Cardiac septum (tissue), 1 donor: ENCODE results near the gene ISM1. TPM values are rescaled to one million over a fixed set of nuclear protein-coding genes. Genes with fewer than 3 reads are reported as not detected.

ENCODE experiments used
- DNase-seq: peaks from one replicate; pipeline ENCODE4 v3.0.0-alpha.2; 2020; ENCODE audit warnings: low spot score
- intact Hi-C: fragments of 100-400 bp; cut with DNase I; formaldehyde crosslinking; loops from one replicate; pipeline ENCODE4 v1.14.0; 2022
- total RNA-seq: library from RNA; stranded (reverse); fragmentation: NEBNext Ultra II Directional; extraction: Animal tissue kit (Norgen Biotek cat#: 25700); gene quantifications from one replicate; pipeline ENCODE4 v1.2.1, GENCODE V29; 2021
- donor health status: DM: no; HTN: no; CAD: no.

Gene ISM1
- total RNA-seq, 1 donor from 2014 or later, result 1.0 TPM

GRCh38 chr20:13297147-13297899 is 76.2 kb downstream of the ISM1 start:
- DNase-seq, result no peak
- intact Hi-C loops, result no loop called here

GRCh38 chr20:13298692-13299373 is 77.8 kb downstream of the ISM1 start:
- DNase-seq, result no peak
- intact Hi-C loops, result no loop called here

DNA sequence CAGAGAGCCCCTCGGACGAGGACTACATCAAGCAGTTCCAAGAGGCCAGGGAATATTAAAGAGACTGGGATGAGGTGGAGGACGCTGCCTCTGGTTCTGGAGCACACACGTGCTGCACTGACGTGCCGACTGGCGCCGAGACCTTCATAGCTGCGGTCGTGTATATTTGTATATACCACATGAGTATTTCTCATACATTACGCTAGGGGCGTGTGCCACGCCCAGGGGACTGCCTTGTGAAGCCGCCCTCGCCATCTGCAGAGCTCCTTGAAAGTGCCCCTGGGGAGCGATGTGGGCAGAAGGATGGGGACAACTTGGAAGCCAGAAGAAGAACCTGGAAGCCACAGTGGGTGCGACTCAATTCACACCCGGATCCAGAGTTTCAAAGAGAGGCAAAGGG is 78.3 kb downstream of the ISM1 start:
- intact Hi-C loops, result no loop called here
- DNase-seq, result no peak

GRCh38 chr20:13301596-13301995 is 80.5 kb downstream of the ISM1 start:
- DNase-seq, result no peak
- intact Hi-C loops, result no loop called here

- intact Hi-C loops, result no loop called here
These were observed 81.8 kb downstream of the ISM1 start for GRCh38 chr20:13302647-13303450.

GRCh38 chr20:13305284-13305683 is 84.2 kb downstream of the ISM1 start:
- intact Hi-C loops, result no loop called here
- DNase-seq, result no peak

More at GRCh38 chr20:13302647-13303450, 81.8 kb downstream of the ISM1 start:
- DNase-seq, result no peak

GRCh38 chr20:13307562-13308163 is 86.6 kb downstream of the ISM1 start:
- DNase-seq, result no peak
- intact Hi-C loops, result no loop called here

GRCh38 chr20:13312300-13312699 is 91.2 kb downstream of the ISM1 start:
- intact Hi-C loops, result no loop called here
- DNase-seq, result no peak

DNA sequence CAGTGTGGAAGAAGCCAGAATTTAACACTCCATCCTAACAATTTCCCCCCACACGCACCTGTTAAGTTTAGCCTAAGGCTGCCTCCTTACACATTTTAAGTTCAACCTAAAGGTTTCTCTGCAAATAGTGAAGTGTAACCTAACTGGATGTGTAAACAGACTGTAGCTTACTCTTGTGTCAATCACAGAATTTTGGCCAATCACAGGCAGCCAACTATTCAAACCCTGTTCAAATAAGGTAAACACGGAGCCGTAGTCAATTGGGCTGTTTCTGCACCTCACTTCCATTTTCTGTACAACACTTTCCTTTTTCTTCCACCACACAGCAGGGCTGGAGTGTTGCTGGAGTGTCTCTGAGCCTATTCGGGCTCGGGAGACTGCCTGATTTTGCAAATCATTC is 92.1 kb downstream of the ISM1 start:
- no peak for DNase-seq
- intact Hi-C loops, result no loop called here

- intact Hi-C loops, result no loop called here
These were observed 96.4 kb downstream of the ISM1 start for GRCh38 chr20:13317439-13317838.

GRCh38 chr20:13318871-13319521 is 97.9 kb downstream of the ISM1 start:
- intact Hi-C loops, result no loop called here

More at GRCh38 chr20:13317439-13317838, 96.4 kb downstream of the ISM1 start:
- DNase-seq, result no peak

DNA sequence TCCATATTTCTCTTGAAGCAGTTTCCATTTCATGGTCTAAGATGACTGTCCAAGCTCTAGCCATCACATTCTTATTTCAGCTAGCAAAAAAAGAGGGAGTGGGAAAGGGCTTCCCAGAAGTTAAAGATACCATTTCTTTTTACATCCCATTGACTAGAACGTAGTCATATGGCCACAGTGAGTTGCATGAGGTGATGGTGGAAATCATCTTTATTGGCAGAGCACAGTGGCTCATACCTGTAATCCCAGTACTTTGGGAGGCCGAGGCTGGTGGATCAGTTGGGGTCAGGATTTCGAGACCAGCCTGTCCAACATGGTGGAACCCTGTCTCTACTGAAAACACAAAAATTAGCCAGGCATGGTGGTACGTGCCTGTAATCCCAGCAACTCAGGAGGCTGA is 99.6 kb downstream of the ISM1 start:
- DNase-seq, result no peak

More at GRCh38 chr20:13318871-13319521, 97.9 kb downstream of the ISM1 start:
- DNase-seq, result no peak

GRCh38 chr20:13321416-13321815 is 100.3 kb downstream of the ISM1 start:
- no peak for DNase-seq
- intact Hi-C loops, result loop anchor here (5.0 kb wide), 1 partner anchor 49 kb away; no protein-coding TSS in a partner anchor

More for the DNA sequence above, 99.6 kb downstream of the ISM1 start:
- intact Hi-C loops, result loop anchor here (5.0 kb wide), 1 partner anchor 48 kb away; no protein-coding TSS in a partner anchor

- intact Hi-C loops, result loop anchor here (5.0 kb wide), 1 partner anchor 50 kb away; no protein-coding TSS in a partner anchor
- DNase-seq, result no peak
These were observed 101.1 kb downstream of the ISM1 start for GRCh38 chr20:13322198-13322597.

DNA sequence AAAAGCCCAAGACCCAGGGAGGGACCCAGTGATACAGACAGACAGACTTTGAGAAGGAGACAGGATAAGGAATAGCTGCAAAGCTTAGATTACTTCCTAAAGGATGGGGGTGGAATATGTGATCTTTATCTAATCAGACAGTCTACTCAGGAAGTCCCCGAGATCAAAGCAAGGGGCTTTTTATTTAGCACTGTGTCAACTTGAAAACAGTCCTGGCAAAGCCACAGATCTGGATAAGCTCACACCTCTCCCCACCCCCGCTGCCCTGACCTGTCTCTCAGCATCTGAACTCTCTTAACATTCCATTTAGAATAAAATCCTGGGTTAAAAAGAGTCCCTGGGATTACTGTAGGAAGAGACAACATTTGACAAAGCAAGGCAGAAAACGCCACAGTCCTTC is 101.5 kb downstream of the ISM1 start:
- intact Hi-C loops, result loop anchor here (5.0 kb wide), 1 partner anchor 50 kb away; no protein-coding TSS in a partner anchor
- no peak for DNase-seq

GRCh38 chr20:13325033-13325432 is 104.0 kb downstream of the ISM1 start:
- intact Hi-C loops, result no loop called here

DNA sequence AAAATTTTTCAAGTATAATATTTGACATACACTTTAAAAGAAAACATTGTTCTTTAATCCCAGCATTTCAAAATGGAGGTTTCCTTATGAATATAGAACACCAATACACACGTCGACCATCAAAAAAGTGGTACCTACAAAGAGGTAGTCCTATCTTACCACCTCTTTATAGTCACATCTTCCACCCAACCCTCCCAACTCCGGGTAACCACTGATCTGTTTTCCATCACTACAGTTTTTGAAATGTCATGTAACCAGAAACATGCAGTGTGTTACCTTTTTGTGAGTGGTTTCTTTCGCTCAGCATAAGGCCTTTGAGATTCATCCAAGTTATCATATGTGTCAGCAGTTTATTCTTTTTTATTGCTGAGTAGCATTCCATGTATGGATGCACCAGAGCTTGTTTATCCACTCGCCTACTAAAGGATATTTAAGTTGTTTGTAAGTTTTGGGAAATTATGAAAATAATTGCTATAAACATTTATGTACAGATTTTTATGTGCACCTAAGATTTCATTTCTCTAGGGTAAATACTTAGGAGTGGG is 104.8 kb downstream of the ISM1 start:
- no peak for DNase-seq
- intact Hi-C loops, result no loop called here

More at GRCh38 chr20:13325033-13325432, 104.0 kb downstream of the ISM1 start:
- DNase-seq, result no peak

GRCh38 chr20:13331536-13331935 is 110.5 kb downstream of the ISM1 start:
- DNase-seq, result no peak
- intact Hi-C loops, result no loop called here

GRCh38 chr20:13333036-13333435 is 112.0 kb downstream of the ISM1 start:
- no peak for DNase-seq
- intact Hi-C loops, result no loop called here
